Brain microvascular endothelial cell (primary cell): ENCODE measurements around the gene SASS6.

Experiments
- DNase-seq: peaks from one replicate; pipeline ENCODE4 v3.0.0-alpha.2; 2020
- H3K27ac ChIP-seq: fragments of 250-450 bp; sonication (Bioruptor Pico); 2 replicates; pipeline ENCODE4 v1.5.1; 2020; ENCODE audit warnings: mild to moderate bottlenecking, moderate library complexity
- H3K27me3 ChIP-seq: fragments of 250-450 bp; sonication (Bioruptor Pico); replicated peaks from 2 replicates; pipeline ENCODE4 v1.5.1; 2020; ENCODE audit warnings: mild to moderate bottlenecking
- H3K36me3 ChIP-seq: fragments of 250-450 bp; sonication (Bioruptor Pico); replicated peaks from 2 replicates; pipeline ENCODE4 v1.5.1; 2020; ENCODE audit warnings: mild to moderate bottlenecking
- H3K4me3 ChIP-seq: 2 replicates; pipeline ENCODE4 v1.5.1; 2011; ENCODE audit warnings: low read depth, mild to moderate bottlenecking, control low read depth, low read length, moderate library complexity
- CTCF ChIP-seq: IDR thresholded peaks from 2 replicates; pipeline ENCODE4 v1.5.1; 2011; ENCODE audit warnings: low read depth, mild to moderate bottlenecking, moderate library complexity, low read length, control low read depth, inconsistent platforms; ENCODE audit errors: missing control alignments
- in situ Hi-C: cut with HindIII; loops from 2 replicates; pipeline ENCODE4 v1.10.0; 2017; ENCODE audit warnings: low sequenced_read_pairs, low pct_ligation_motif_present

Gene SASS6

DNA sequence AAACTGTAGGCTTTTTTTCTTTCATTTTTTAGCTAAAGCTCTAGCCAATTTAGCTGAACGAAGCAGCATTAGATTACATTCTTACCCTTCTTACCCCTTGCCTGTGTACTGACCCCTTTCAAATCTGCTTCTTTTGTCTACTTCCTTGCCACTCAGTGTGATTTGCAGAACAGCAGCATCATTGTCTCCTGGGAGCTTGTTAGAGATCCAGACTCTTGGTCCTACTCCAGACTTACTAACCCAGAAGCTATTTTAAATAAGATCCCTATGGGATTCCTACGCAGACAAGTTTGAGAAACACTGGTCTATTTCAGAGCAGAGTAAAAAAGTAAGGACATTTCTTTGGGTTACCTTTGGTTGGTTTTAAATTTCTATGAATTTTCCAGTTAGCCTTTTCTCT lies 31.5 kb upstream of the SASS6 start:
- TF ChIP-seq CTCF: no peak
- Histone ChIP-seq H3K36me3 (no peaks in the 10 kb centered on the region), H3K4me3 (no peak overlapping the region), H3K27ac (no peak overlapping the region), H3K27me3 (no peaks in the 10 kb centered on the region)
- peak; percentile 75 for DNase-seq
- in situ Hi-C loops: no loop called here

- H3K27ac ChIP-seq: no peak overlapping the region
- no peak for TF ChIP-seq CTCF
- in situ Hi-C loops: no loop called here
- H3K27me3 ChIP-seq: no peaks in the 10 kb centered on the region
- H3K36me3 ChIP-seq: no peaks in the 10 kb centered on the region
- H3K4me3 ChIP-seq: no peak overlapping the region
- no peak for DNase-seq
Measured at GRCh38 chr1:100162881-100163280, 30.2 kb upstream of the SASS6 start.

DNA sequence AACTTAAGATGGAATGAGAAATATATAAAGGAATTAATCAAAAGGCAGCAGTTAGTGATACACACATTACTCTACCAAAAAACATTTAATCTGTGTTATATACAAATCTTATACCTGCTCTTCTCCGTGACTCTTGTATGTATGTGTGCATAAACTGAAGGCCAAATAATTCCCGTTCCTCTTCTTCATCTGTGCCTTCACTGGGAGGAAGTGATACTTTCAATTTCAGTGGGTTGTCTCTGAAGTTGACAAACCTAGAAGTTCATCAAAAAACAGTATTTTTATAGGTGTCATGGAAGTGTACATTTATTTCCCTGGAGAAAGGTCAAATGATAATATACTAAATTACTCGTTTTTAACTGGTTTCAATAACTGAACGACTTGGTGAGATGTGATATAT lies 19.5 kb upstream of the SASS6 start:
- TF ChIP-seq CTCF: no peak
- in situ Hi-C loops: no loop called here

GRCh38 chr1:100151679-100152078 lies 18.9 kb upstream of the SASS6 start:
- H3K4me3 ChIP-seq: no peak overlapping the region
- no peak for TF ChIP-seq CTCF
- in situ Hi-C loops: no loop called here
- H3K27ac ChIP-seq: no peak overlapping the region
- H3K27me3 ChIP-seq: no peaks in the 10 kb centered on the region
- H3K36me3 ChIP-seq: peaks cover 8% of the 10 kb centered on the region
- no peak for DNase-seq

More for the DNA sequence above, 19.5 kb upstream of the SASS6 start:
- no peak for DNase-seq
- no peak overlapping the region for H3K27ac ChIP-seq
- no peak overlapping the region for H3K4me3 ChIP-seq
- H3K27me3 ChIP-seq: no peaks in the 10 kb centered on the region
- H3K36me3 ChIP-seq: peaks cover 6% of the 10 kb centered on the region

DNA sequence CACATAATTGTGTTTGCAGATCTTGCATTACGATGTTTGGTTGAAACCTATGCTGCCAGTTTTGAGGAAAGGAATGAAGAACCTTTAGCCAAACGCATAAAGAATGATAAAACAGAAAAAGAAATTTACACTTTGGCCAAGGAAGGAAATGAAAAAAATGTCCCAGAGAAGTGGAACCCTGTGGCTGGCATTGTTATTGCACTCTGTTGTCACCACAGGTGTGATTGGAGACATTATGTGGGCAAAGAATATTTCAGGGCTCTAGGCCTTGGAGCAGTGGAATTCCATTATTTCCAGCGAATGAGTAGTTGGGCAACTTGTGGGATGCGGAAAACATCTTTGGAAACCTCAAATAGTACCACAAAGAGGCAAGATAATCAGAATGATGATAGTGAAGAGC lies 15.1 kb upstream of the SASS6 start:
- TF ChIP-seq CTCF: no peak
- Histone ChIP-seq H3K27me3 (no peaks in the 10 kb centered on the region), H3K27ac (no peak overlapping the region), H3K4me3 (no peak overlapping the region), H3K36me3 (peaks cover 23% of the 10 kb centered on the region)
- DNase-seq: no peak
- in situ Hi-C loops: no loop called here

GRCh38 chr1:100146958-100147357 lies 14.2 kb upstream of the SASS6 start:
- Histone ChIP-seq H3K27ac (no peak overlapping the region), H3K27me3 (no peaks in the 10 kb centered on the region), H3K4me3 (no peak overlapping the region), H3K36me3 (peaks cover 23% of the 10 kb centered on the region)
- no peak for DNase-seq
- no peak for TF ChIP-seq CTCF
- in situ Hi-C loops: no loop called here
